GM20000 (cell line): ENCODE data around the gene AGBL5.
A peak's percentile ranks its signal among the peaks of the same experiment; 100 is the strongest.

Source experiments
- DNase-seq: peaks from one replicate; pipeline ENCODE4 v3.0.0; 2012; ENCODE audit warnings: low spot score
- CTCF ChIP-seq: IDR thresholded peaks from 2 replicates; pipeline ENCODE4 v1.5.1; 2012; ENCODE audit warnings: mild to moderate bottlenecking, control low read depth; ENCODE audit errors: extremely low read depth, missing control alignments

AGBL5 gene

GRCh38 chr2:27038012-27038411 lies 13.5 kb upstream of the AGBL5 start:
- TF ChIP-seq CTCF, result no peak
- no peak for DNase-seq

GRCh38 chr2:27038631-27039339 lies 12.7 kb upstream of the AGBL5 start:
- no peak for DNase-seq
- no peak for TF ChIP-seq CTCF

- no peak for TF ChIP-seq CTCF
- no peak for DNase-seq
Measured at GRCh38 chr2:27039426-27039825, 12.0 kb upstream of the AGBL5 start.

GRCh38 chr2:27039871-27040270 lies 11.6 kb upstream of the AGBL5 start:
- DNase-seq, result no peak
- no peak for TF ChIP-seq CTCF

GRCh38 chr2:27040282-27040681 lies 11.2 kb upstream of the AGBL5 start:
- no peak for TF ChIP-seq CTCF
- no peak for DNase-seq

- DNase-seq, result no peak
- TF ChIP-seq CTCF, result no peak
Measured at GRCh38 chr2:27041752-27042151, 9.7 kb upstream of the AGBL5 start.

GRCh38 chr2:27042159-27042661 lies 9.3 kb upstream of the AGBL5 start:
- TF ChIP-seq CTCF, result no peak
- peak; percentile 72 for DNase-seq
